Stimulated activated naive CD8-positive, alpha-beta T cell treated with anti-CD3 and anti-CD28 coated beads, Interleukin-15, Interleukin-2, amounts not matched to agents 100 ng/mL and 50 ng/mL, for 24 hours (primary cell): ENCODE data around the gene ROM1.

ENCODE experiments used
- H3K27ac Mint-ChIP-seq: one replicate; pipeline ENCODE4 v1.8.0; 2021; ENCODE audit warnings: mild to moderate bottlenecking, mixed read lengths
- H3K27me3 Mint-ChIP-seq: one replicate; pipeline ENCODE4 v1.8.0; 2021; ENCODE audit warnings: mixed read lengths
- H3K36me3 Mint-ChIP-seq: one replicate; pipeline ENCODE4 v1.8.0; 2021; ENCODE audit warnings: low read depth, mixed read lengths
- H3K4me1 Mint-ChIP-seq: one replicate; pipeline ENCODE4 v1.8.0; 2021; ENCODE audit warnings: low read depth, mixed read lengths
- H3K4me3 Mint-ChIP-seq: one replicate; pipeline ENCODE4 v1.8.0; 2021; ENCODE audit warnings: mild to moderate bottlenecking, mixed read lengths
- H3K9me3 Mint-ChIP-seq: one replicate; pipeline ENCODE4 v1.8.0; 2021; ENCODE audit warnings: mixed read lengths

Gene ROM1

GRCh38 chr11:62600367-62601121, 12.5 kb upstream of the ROM1 start:
- no peaks in the 10 kb centered on the region for H3K9me3 Mint-ChIP-seq
- H3K4me1 Mint-ChIP-seq = peaks cover 50% of the 10 kb centered on the region
- H3K27ac Mint-ChIP-seq = peak overlapping the region; percentile 93
- peaks cover 77% of the 10 kb centered on the region for H3K36me3 Mint-ChIP-seq
- peak overlapping the region; percentile 99 for H3K4me3 Mint-ChIP-seq
- no peaks in the 10 kb centered on the region for H3K27me3 Mint-ChIP-seq

GRCh38 chr11:62601122-62601371, 12.0 kb upstream of the ROM1 start:
- Mint-ChIP-seq H3K27ac (peak overlapping the region; percentile 93), H3K4me3 (peak overlapping the region; percentile 99), H3K9me3 (no peaks in the 10 kb centered on the region), H3K27me3 (no peaks in the 10 kb centered on the region), H3K4me1 (peaks cover 50% of the 10 kb centered on the region), H3K36me3 (peaks cover 76% of the 10 kb centered on the region)

- peak within 1 kb of the TSS; percentile 99 for H3K4me3 Mint-ChIP-seq
- peak within 1 kb of the TSS; percentile 93 for H3K27ac Mint-ChIP-seq
- H3K36me3 Mint-ChIP-seq = peaks cover 75% of the 10 kb centered on the region
- H3K27me3 Mint-ChIP-seq = no peaks in the 10 kb centered on the region
- H3K9me3 Mint-ChIP-seq = no peaks in the 10 kb centered on the region
- peaks cover 50% of the 10 kb centered on the region for H3K4me1 Mint-ChIP-seq
These were observed 11.5 kb upstream of the ROM1 start, which contains the start of gene MTA2 for GRCh38 chr11:62601372-62602140. Gene MTA2 (minus strand): TSS chr11:62601865. CDS start chr11:62601450, 415 bp downstream.

GRCh38 chr11:62602141-62603071, 10.7 kb upstream of the ROM1 start:
- Mint-ChIP-seq H3K4me1 (peaks cover 48% of the 10 kb centered on the region), H3K27ac (peak overlapping the region; percentile 93), H3K36me3 (peaks cover 72% of the 10 kb centered on the region), H3K9me3 (no peaks in the 10 kb centered on the region), H3K27me3 (no peaks in the 10 kb centered on the region), H3K4me3 (peak overlapping the region; percentile 99)

- no peaks in the 10 kb centered on the region for H3K9me3 Mint-ChIP-seq
- H3K36me3 Mint-ChIP-seq = peaks cover 72% of the 10 kb centered on the region
- no peaks in the 10 kb centered on the region for H3K27me3 Mint-ChIP-seq
- peak overlapping the region; percentile 50 for H3K4me3 Mint-ChIP-seq
- H3K4me1 Mint-ChIP-seq = peaks cover 49% of the 10 kb centered on the region
- peak overlapping the region; percentile 12 for H3K27ac Mint-ChIP-seq
These were observed 10.0 kb upstream of the ROM1 start for GRCh38 chr11:62603072-62603408.

GRCh38 chr11:62603776-62604299, 9.2 kb upstream of the ROM1 start:
- no peaks in the 10 kb centered on the region for H3K27me3 Mint-ChIP-seq
- peaks cover 47% of the 10 kb centered on the region for H3K4me1 Mint-ChIP-seq
- no peak overlapping the region for H3K27ac Mint-ChIP-seq
- no peak overlapping the region for H3K4me3 Mint-ChIP-seq
- H3K9me3 Mint-ChIP-seq = no peaks in the 10 kb centered on the region
- H3K36me3 Mint-ChIP-seq = peaks cover 69% of the 10 kb centered on the region

DNA sequence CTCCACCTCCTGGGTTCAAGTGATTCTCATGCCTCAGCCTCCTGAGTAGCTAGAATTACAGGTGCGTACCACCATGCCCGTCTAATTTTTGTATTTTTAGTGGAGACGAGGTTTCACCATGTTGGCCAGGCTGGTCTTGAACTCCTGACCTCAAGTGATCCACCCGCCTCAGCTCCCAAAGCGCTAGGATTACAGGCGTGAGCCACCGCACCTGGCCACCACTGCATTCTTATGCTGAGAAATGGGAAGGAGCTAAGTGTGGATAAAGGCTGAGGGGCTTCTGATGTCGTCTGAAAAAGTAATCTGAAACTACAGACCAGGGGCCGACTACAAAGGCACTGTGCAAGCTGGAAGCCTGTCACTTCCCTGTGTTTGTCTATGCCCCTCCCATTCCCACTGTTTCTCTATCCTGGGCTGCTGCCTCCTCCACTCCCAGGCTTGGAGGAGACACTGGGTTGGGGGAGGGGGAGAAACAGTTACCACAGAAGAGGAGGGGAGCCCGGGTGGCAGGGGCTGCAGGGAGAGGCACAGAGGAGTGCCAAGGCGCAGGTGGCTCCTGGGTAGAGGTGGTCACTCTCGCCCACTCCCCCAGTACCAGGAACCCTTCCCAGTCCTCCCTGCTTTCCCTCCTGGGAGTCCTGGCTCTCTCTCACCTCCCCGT, 8.5 kb upstream of the ROM1 start:
- Mint-ChIP-seq H3K27ac (no peak overlapping the region), H3K36me3 (peaks cover 67% of the 10 kb centered on the region)

DNA sequence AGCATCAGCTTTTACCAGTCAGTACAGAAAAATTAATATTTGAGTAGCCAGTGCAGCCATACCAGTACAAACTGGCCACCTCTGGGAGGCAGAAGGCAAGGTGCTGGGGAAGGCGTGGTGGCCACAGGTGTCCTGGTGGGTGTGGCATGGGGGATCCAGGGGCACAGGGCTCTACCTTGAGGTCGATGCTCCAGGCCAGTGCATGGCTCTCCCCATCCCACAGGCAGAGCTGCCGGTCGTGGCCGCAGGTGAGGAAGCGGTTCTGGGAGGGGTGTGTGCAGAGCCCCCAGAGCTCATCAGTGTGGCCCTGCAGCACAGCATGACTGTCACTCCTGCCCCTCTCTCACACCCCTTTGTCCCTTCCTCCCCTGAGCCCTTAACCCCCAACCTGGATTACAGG, 7.6 kb upstream of the ROM1 start:
- Mint-ChIP-seq H3K36me3 (peaks cover 67% of the 10 kb centered on the region), H3K27ac (no peak overlapping the region), H3K4me1 (peaks cover 44% of the 10 kb centered on the region), H3K4me3 (no peak overlapping the region), H3K27me3 (no peaks in the 10 kb centered on the region), H3K9me3 (no peaks in the 10 kb centered on the region)

More for the DNA sequence above, 8.5 kb upstream of the ROM1 start:
- H3K9me3 Mint-ChIP-seq = no peaks in the 10 kb centered on the region
- peaks cover 44% of the 10 kb centered on the region for H3K4me1 Mint-ChIP-seq
- no peaks in the 10 kb centered on the region for H3K27me3 Mint-ChIP-seq
- no peak overlapping the region for H3K4me3 Mint-ChIP-seq

DNA sequence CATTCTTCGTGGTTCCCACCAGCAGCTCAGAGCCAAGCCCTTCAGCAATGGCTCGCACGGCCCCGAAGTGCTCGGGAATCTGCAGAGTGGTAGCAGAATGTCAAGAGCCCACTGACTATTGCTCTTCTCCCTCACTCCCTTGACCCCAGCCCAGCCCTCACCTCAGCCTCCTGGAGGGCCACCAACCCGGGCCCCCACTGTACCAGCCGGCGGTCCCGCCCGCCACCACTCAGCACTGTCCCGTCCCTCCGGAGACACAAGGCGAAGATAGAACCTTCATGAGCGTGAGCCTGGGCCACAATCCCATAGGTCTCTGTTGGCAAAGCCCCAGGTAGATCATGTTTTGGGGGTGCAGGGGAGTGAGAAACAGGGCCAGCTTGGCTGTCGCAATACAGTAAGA, 7.2 kb upstream of the ROM1 start:
- H3K36me3 Mint-ChIP-seq = peaks cover 67% of the 10 kb centered on the region
- H3K27me3 Mint-ChIP-seq = no peaks in the 10 kb centered on the region
- no peaks in the 10 kb centered on the region for H3K9me3 Mint-ChIP-seq
- no peak overlapping the region for H3K4me3 Mint-ChIP-seq
- H3K4me1 Mint-ChIP-seq = peaks cover 47% of the 10 kb centered on the region
- no peak overlapping the region for H3K27ac Mint-ChIP-seq

- H3K36me3 Mint-ChIP-seq = peaks cover 61% of the 10 kb centered on the region
- H3K27me3 Mint-ChIP-seq = no peaks in the 10 kb centered on the region
- H3K27ac Mint-ChIP-seq = no peak overlapping the region
- no peak overlapping the region for H3K4me3 Mint-ChIP-seq
- no peaks in the 10 kb centered on the region for H3K9me3 Mint-ChIP-seq
- H3K4me1 Mint-ChIP-seq = peaks cover 51% of the 10 kb centered on the region
These were observed 5.3 kb upstream of the ROM1 start for GRCh38 chr11:62607714-62608113.

DNA sequence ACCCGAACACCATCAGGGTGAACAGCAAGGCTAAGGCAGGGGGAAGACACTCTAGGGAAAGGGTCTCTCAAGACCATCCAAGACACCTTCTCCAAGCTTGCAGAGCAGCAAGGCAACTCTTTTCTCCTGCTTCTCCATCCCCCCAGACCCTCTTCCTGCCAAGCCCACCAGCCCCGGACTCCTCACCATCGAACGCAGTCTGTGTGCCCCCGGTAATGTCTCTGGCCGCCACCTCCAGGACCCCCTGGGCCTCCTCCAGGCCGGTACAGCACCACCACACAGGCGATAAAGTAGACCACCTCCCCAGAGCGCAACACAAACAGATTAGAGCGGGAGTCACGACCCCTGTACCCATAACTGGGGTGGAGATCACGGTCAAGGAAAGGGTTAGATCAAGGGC, 4.3 kb upstream of the ROM1 start:
- no peaks in the 10 kb centered on the region for H3K27me3 Mint-ChIP-seq
- H3K4me3 Mint-ChIP-seq = no peak overlapping the region
- peaks cover 51% of the 10 kb centered on the region for H3K36me3 Mint-ChIP-seq
- peaks cover 42% of the 10 kb centered on the region for H3K4me1 Mint-ChIP-seq
- peak overlapping the region; percentile 45 for H3K27ac Mint-ChIP-seq
- H3K9me3 Mint-ChIP-seq = no peaks in the 10 kb centered on the region

DNA sequence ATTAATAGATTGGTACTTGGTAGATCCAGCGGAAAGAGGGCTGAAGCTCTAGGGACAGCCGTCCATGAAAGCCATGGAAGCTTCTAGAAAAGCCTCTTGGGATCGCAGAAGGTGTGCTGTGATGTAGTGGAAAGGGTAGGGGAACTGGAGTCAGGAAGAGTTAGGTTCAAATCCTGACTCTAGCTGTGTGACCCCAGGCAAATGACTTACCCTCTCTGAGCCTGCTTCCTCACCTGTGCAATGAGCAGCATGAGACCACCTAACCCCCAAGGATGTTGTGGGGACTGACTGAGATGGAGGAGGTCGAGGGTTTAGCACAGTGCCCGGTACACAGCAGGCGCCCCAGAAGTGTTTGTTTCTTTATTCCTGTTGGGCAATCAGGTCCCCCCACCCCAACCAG, 2.7 kb upstream of the ROM1 start:
- Mint-ChIP-seq H3K36me3 (peaks cover 46% of the 10 kb centered on the region), H3K4me1 (peaks cover 53% of the 10 kb centered on the region), H3K27ac (peak overlapping the region; percentile 59), H3K27me3 (no peaks in the 10 kb centered on the region), H3K9me3 (no peaks in the 10 kb centered on the region), H3K4me3 (peak overlapping the region; percentile 95)

GRCh38 chr11:62610814-62611704, 2.0 kb upstream of the ROM1 start:
- H3K4me3 Mint-ChIP-seq = peak overlapping the region; percentile 95
- H3K4me1 Mint-ChIP-seq = peaks cover 53% of the 10 kb centered on the region

More at GRCh38 chr11:62610814-62611704, 2.0 kb upstream of the ROM1 start:
- H3K9me3 Mint-ChIP-seq = no peaks in the 10 kb centered on the region
- peak overlapping the region; percentile 100 for H3K27ac Mint-ChIP-seq
- H3K36me3 Mint-ChIP-seq = peaks cover 44% of the 10 kb centered on the region
- H3K27me3 Mint-ChIP-seq = no peaks in the 10 kb centered on the region
